HEK293 (cell line): ENCODE results near the gene PITPNC1.
"Not testable (repeated sequence)": the region's sequence is repeated elsewhere in the genome, so short reads cannot be mapped to it uniquely, and the experiment has no call there.

Experiments used
- CTCF ChIA-PET: fragments of 350-600 bp; formaldehyde crosslinking; extraction: SDS; loops from one replicate; lab custom pipeline; 2021; ENCODE audit warnings: antibody characterized with exemption; lab: Yijun Ruan, JAX
- POLR2A ChIA-PET: fragments of 300-600 bp; formaldehyde crosslinking; extraction: SDS; loops from one replicate; lab custom pipeline; 2020; ENCODE audit warnings: antibody characterized with exemption, inconsistent platforms; lab: Yijun Ruan, JAX
- H3K27ac ChIP-seq: fragments of 200-500 bp; sonication (Bioruptor generic); 2 replicates; pipeline ENCODE4 v1.5.1; 2014; ENCODE audit warnings: low read depth, low read length, control low read depth, inconsistent platforms; ENCODE audit errors: extremely low read depth
- H3K36me3 ChIP-seq, 2 experiments: fragments of 200-500 bp in 1 of 2; sonication (Bioruptor generic) in 1 of 2; 1 replicate in 1 of 2; 2 replicates in 1 of 2; pipeline ENCODE4 v1.5.1; 2014 to 2017; ENCODE audit warnings: inconsistent platforms in 2 of 2, low read length in 2 of 2; ENCODE audit not compliant: control insufficient read depth in 2 of 2, insufficient read depth in 1 of 2
- H3K4me1 ChIP-seq: fragments of 200-500 bp; sonication (Bioruptor generic); 2 replicates; pipeline ENCODE4 v1.5.1; 2014; ENCODE audit warnings: mild to moderate bottlenecking, low read length, inconsistent platforms; ENCODE audit not compliant: control insufficient read depth, insufficient read depth
- H3K4me3 ChIP-seq: 2 replicates; pipeline ENCODE4 v1.5.1; 2011; ENCODE audit warnings: low read depth, mild to moderate bottlenecking, control low read depth, low read length, moderate library complexity
- H3K9me3 ChIP-seq: fragments of 200-500 bp; sonication (Bioruptor generic); 2 replicates; pipeline ENCODE4 v1.5.1; 2014; ENCODE audit warnings: low read depth, low read length, inconsistent platforms; ENCODE audit not compliant: control insufficient read depth, insufficient read depth
- AEBP2 ChIP-seq: fragments of 450-650 bp; formaldehyde crosslinking; IDR thresholded peaks from 2 replicates; pipeline ENCODE4 v1.5.1; 2016; ENCODE audit warnings: missing biosample characterization, missing genetic modification characterization, borderline replicate concordance
- BCL11B ChIP-seq: fragments of 450-650 bp; formaldehyde crosslinking; IDR thresholded peaks from 2 replicates; pipeline ENCODE4 v1.5.1; 2016; ENCODE audit warnings: low read depth, missing biosample characterization, missing genetic modification characterization
- EGR2 ChIP-seq: fragments of 450-650 bp; formaldehyde crosslinking; IDR thresholded peaks from 2 replicates; pipeline ENCODE4 v1.5.1; 2016; ENCODE audit warnings: low read depth, missing biosample characterization, missing genetic modification characterization
- IKZF3 ChIP-seq: fragments of 450-650 bp; IDR thresholded peaks from 2 replicates; pipeline ENCODE4 v1.5.0; 2018; ENCODE audit warnings: missing biosample characterization, mild to moderate bottlenecking, missing genetic modification characterization, moderate library complexity
- INSM2 ChIP-seq: fragments of 450-650 bp; formaldehyde crosslinking; IDR thresholded peaks from 2 replicates; pipeline ENCODE4 v1.5.1; 2016; ENCODE audit warnings: missing biosample characterization, missing genetic modification characterization
- KLF10 ChIP-seq: fragments of 450-650 bp; IDR thresholded peaks from 2 replicates; pipeline ENCODE4 v1.5.1; 2018; ENCODE audit warnings: missing biosample characterization, mild to moderate bottlenecking, missing genetic modification characterization
- MZF1 ChIP-seq: fragments of 450-650 bp; formaldehyde crosslinking; IDR thresholded peaks from 2 replicates; pipeline ENCODE4 v1.5.1; 2017; ENCODE audit warnings: missing biosample characterization, missing genetic modification characterization, borderline replicate concordance
- REPIN1 ChIP-seq: fragments of 450-650 bp; formaldehyde crosslinking; IDR thresholded peaks from 2 replicates; pipeline ENCODE4 v1.5.1; 2017; ENCODE audit warnings: missing biosample characterization, missing genetic modification characterization, low read depth
- ZBTB1 ChIP-seq: fragments of 450-650 bp; formaldehyde crosslinking; IDR thresholded peaks from 2 replicates; pipeline ENCODE4 v1.5.1; 2016; ENCODE audit warnings: missing biosample characterization, missing genetic modification characterization
- ZBTB8A ChIP-seq: fragments of 450-650 bp; formaldehyde crosslinking; IDR thresholded peaks from 2 replicates; pipeline ENCODE4 v1.5.1; 2016; ENCODE audit warnings: missing biosample characterization, missing genetic modification characterization
- ZEB2 ChIP-seq: fragments of 450-650 bp; formaldehyde crosslinking; IDR thresholded peaks from 2 replicates; pipeline ENCODE4 v1.5.1; 2016; ENCODE audit warnings: missing biosample characterization, missing genetic modification characterization
- ZNF174 ChIP-seq: fragments of 450-650 bp; formaldehyde crosslinking; IDR thresholded peaks from 2 replicates; pipeline ENCODE4 v1.5.0; 2017; ENCODE audit warnings: missing biosample characterization, mild to moderate bottlenecking, missing genetic modification characterization
- ZNF214 ChIP-seq: fragments of 450-650 bp; formaldehyde crosslinking; IDR thresholded peaks from 2 replicates; pipeline ENCODE4 v1.5.1; 2017; ENCODE audit warnings: missing biosample characterization, mild to moderate bottlenecking, missing genetic modification characterization, borderline replicate concordance
- ZNF23 ChIP-seq: fragments of 450-650 bp; formaldehyde crosslinking; IDR thresholded peaks from 2 replicates; pipeline ENCODE4 v1.5.1; 2016; ENCODE audit warnings: missing biosample characterization, missing genetic modification characterization, borderline replicate concordance
- ZNF248 ChIP-seq: fragments of 450-650 bp; formaldehyde crosslinking; IDR thresholded peaks from 2 replicates; pipeline ENCODE4 v1.5.1; 2017; ENCODE audit warnings: missing biosample characterization, missing genetic modification characterization
- ZNF280D ChIP-seq: fragments of 450-650 bp; formaldehyde crosslinking; IDR thresholded peaks from 2 replicates; pipeline ENCODE4 v1.5.1; 2016; ENCODE audit warnings: missing biosample characterization, missing genetic modification characterization
- ZNF324 ChIP-seq: fragments of 450-650 bp; formaldehyde crosslinking; IDR thresholded peaks from 2 replicates; pipeline ENCODE4 v1.5.1; 2016; ENCODE audit warnings: missing biosample characterization, missing genetic modification characterization
- ZNF335 ChIP-seq: fragments of 450-650 bp; formaldehyde crosslinking; conservative IDR thresholded peaks from 2 replicates; pipeline ENCODE4 v1.5.1; 2016; ENCODE audit warnings: missing biosample characterization, missing genetic modification characterization
- ZNF423 ChIP-seq: fragments of 450-650 bp; formaldehyde crosslinking; IDR thresholded peaks from 2 replicates; pipeline ENCODE4 v1.5.1; 2016; ENCODE audit warnings: missing biosample characterization, missing genetic modification characterization
- ZNF548 ChIP-seq: fragments of 450-650 bp; formaldehyde crosslinking; IDR thresholded peaks from 2 replicates; pipeline ENCODE4 v1.5.1; 2016; ENCODE audit warnings: missing biosample characterization, missing genetic modification characterization
- ZNF610 ChIP-seq: fragments of 450-650 bp; formaldehyde crosslinking; IDR thresholded peaks from 2 replicates; pipeline ENCODE4 v1.5.1; 2016; ENCODE audit warnings: missing biosample characterization, missing genetic modification characterization, borderline replicate concordance
- ZNF629 ChIP-seq: fragments of 450-650 bp; formaldehyde crosslinking; IDR thresholded peaks from 2 replicates; pipeline ENCODE4 v1.5.1; 2017; ENCODE audit warnings: missing biosample characterization, missing genetic modification characterization
- ZNF707 ChIP-seq: fragments of 450-650 bp; formaldehyde crosslinking; IDR thresholded peaks from 2 replicates; pipeline ENCODE4 v1.5.1; 2016; ENCODE audit warnings: missing biosample characterization, missing genetic modification characterization

The PITPNC1 gene

GRCh38 chr17:67630836-67631235 is 253.8 kb downstream of the PITPNC1 start:
- CTCF ChIA-PET: interaction anchor here (0.6 to 1.2 kb wide), 3 partner anchors 50 to 248 kb away, joined by 3 to 4 read pairs (median 4); no protein-coding TSS in a partner anchor
- not testable (repeated sequence) for H3K36me3 ChIP-seq

GRCh38 chr17:67632141-67632540 is 255.1 kb downstream of the PITPNC1 start:
- H3K27ac ChIP-seq: no peak overlapping the region
- TF ChIP-seq KLF10 (tag by site-specific recombination): no peak
- no peak for TF ChIP-seq ZNF423 (tag by site-specific recombination)
- no peak for TF ChIP-seq ZEB2 (tag by site-specific recombination)
- TF ChIP-seq MZF1 (tag by site-specific recombination): no peak
- no peak for TF ChIP-seq EGR2 (tag by site-specific recombination)
- H3K4me3 ChIP-seq: no peak overlapping the region
- POLR2A ChIA-PET: no interaction called here
- no peaks in the 10 kb centered on the region; a peak in 1 of 3 replicates for H3K36me3 ChIP-seq
- H3K4me1 ChIP-seq: no peaks in the 10 kb centered on the region
- CTCF ChIA-PET: no interaction called here
- no peaks in the 10 kb centered on the region for H3K9me3 ChIP-seq

More at GRCh38 chr17:67630836-67631235, 253.8 kb downstream of the PITPNC1 start:
- H3K4me3 ChIP-seq, POLR2A ChIA-PET, H3K4me1 ChIP-seq, H3K9me3 ChIP-seq, H3K27ac ChIP-seq: not testable (repeated sequence)
- TF ChIP-seq REPIN1 (tag by site-specific recombination): 0 out of 2 replicates have a peak, but pooled peaks have one; percentile 57

GRCh38 chr17:67633751-67634211 is 256.7 kb downstream of the PITPNC1 start:
- CTCF ChIA-PET: interaction anchor here (0.5 to 1.2 kb wide), 4 partner anchors 9 to 568 kb away, joined by 3 to 5 read pairs (median 4); no protein-coding TSS in a partner anchor
- H3K4me1 ChIP-seq: no peaks in the 10 kb centered on the region
- H3K9me3 ChIP-seq: no peaks in the 10 kb centered on the region
- no peak overlapping the region for H3K27ac ChIP-seq
- H3K4me3 ChIP-seq: no peak overlapping the region
- no peaks in the 10 kb centered on the region; a peak in 1 of 3 replicates for H3K36me3 ChIP-seq
- POLR2A ChIA-PET: no interaction called here
- TF ChIP-seq ZNF335: no peak
- TF ChIP-seq ZNF248 (tag by site-specific recombination): no peak
- no peak for TF ChIP-seq AEBP2 (tag by site-specific recombination)
- no peak for TF ChIP-seq ZNF629 (tag by site-specific recombination)
- no peak for TF ChIP-seq ZNF214 (tag by site-specific recombination)
- no peak for TF ChIP-seq ZNF174 (tag by site-specific recombination)
- TF ChIP-seq ZBTB1 (tag by site-specific recombination): no peak
- no peak for TF ChIP-seq BCL11B (tag by site-specific recombination)
- TF ChIP-seq ZNF548 (tag by site-specific recombination): no peak
- no peak for TF ChIP-seq ZNF280D
- no peak for TF ChIP-seq ZBTB8A (tag by site-specific recombination)
- TF ChIP-seq ZNF23 (tag by site-specific recombination): no peak
- TF ChIP-seq ZNF610 (tag by site-specific recombination): no peak
- TF ChIP-seq IKZF3 (tag by site-specific recombination): no peak
- TF ChIP-seq INSM2 (tag by site-specific recombination): no peak
- TF ChIP-seq ZNF707: no peak
- no peak for TF ChIP-seq ZNF324 (tag by site-specific recombination)
